GM18858 (cell line): ENCODE results near the gene ZNF317.

ENCODE experiments used
- ATAC-seq: cut with Tn5 transposase; IDR thresholded peaks from one replicate; pipeline ENCODE4 v1.9.1; 2021; ENCODE audit not compliant: unreplicated experiment

ZNF317 gene

GRCh38 chr19:9140159-9140874 is at the start of gene ZNF317:
Gene ZNF317, plus strand, starts transcription at chr19:9140397. Its CDS starts 15,620 bp downstream, at chr19:9156017.
- peak; percentile 60 for ATAC-seq

GRCh38 chr19:9107375-9107774 is 32.8 kb upstream of the ZNF317 start, which contains the start of gene OR7G2:
Gene OR7G2, minus strand, starts transcription at chr19:9107475. Its CDS starts 4,232 bp downstream, at chr19:9103243.
- ATAC-seq = no peak

DNA sequence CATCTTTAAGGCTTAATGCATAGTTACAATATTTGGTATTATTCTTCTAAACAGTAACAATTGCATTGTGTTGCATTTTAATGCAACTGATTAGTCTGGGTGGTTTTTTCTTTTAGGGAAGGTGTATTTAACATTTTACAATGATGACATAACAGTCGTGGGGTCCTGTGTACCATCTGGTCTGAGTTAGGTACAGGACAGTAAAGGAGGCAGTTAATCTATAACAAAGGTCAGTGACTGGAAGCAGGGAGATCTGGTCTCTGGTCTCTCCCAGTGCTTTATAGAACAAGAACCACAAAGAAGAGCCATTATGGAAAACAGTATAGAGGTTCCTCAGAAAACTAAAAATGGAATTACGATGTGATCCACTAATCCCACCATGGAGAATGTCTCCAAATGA is 30.2 kb upstream of the ZNF317 start:
- no peak for ATAC-seq

GRCh38 chr19:9115307-9115813 is 24.8 kb upstream of the ZNF317 start, which contains the start of gene OR7G1:
Gene OR7G1, minus strand, starts transcription at chr19:9115763. Its CDS starts 0 bp downstream, at chr19:9115763.
- ATAC-seq = no peak

- ATAC-seq = no peak
Observed at GRCh38 chr19:9116547-9116946, 23.6 kb upstream of the ZNF317 start.

- no peak for ATAC-seq
Observed at GRCh38 chr19:9126900-9127405, 13.2 kb upstream of the ZNF317 start, which contains the start of gene OR7G3. Gene OR7G3, minus strand, starts transcription at chr19:9126950. Its CDS starts 0 bp downstream, at chr19:9126950.

DNA sequence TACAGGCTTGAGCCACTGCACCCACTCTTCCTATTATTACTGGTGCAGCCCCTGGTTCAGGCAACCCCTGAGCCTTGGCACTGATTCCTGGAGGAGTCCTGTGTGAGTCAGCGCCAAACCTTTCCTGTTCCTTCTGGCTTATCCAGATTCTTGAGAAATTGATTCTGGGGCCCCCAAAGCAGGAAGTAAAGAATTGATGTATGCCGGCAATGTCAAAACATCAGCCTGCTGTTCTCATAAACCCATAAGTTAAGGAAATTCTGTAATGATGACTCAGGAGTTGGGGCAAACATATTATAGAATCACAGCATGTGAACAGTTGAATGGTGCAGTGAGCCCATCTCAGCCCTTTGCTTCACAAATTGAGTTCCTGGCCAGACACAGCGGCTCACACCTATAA is 12.0 kb upstream of the ZNF317 start:
- no peak for ATAC-seq

- no peak for ATAC-seq
Observed at GRCh38 chr19:9130965-9131364, 9.2 kb upstream of the ZNF317 start.

DNA sequence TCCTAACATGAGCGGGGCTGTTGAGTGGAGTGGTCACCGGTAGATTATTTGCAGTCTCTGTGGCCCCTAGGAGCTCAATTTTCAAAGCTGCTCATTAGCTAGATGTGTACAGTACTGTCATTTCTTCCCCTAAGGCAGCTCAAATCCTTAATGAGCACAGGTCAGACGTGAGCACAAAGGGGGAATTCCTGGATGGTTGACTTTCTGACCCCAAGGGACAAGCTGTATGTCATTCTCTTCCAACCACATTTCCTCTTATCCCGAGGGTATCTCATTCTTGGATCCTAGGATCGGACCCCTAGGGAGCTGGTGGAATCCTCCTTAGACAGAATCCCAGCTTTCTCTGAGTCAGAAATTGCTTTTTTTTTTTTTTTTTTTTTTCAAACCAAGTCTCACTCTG is 7.8 kb upstream of the ZNF317 start:
- no peak for ATAC-seq

GRCh38 chr19:9139609-9140158 is 513 bp upstream of the ZNF317 start:
- peak; percentile 15 for ATAC-seq

DNA sequence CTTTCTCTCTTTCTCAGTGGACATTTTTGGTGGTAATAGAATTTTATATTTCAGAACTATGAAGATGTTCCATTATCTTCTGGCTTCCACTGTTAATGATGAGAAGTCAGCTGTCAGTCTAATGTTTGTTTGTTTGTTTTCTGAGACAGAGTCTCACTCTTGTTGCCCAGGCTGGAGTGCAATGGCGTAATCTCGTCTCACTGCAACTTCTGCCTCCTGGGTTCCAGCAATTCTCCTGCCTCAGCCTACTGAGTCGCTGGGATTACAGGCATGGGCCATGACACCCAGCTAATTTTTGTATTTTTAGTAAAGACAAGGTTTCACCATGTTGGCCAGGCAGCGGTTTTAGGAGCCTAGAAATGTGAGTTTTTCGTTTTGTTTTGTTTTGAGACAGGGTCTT is 4.7 kb downstream of the ZNF317 start:
- no peak for ATAC-seq

DNA sequence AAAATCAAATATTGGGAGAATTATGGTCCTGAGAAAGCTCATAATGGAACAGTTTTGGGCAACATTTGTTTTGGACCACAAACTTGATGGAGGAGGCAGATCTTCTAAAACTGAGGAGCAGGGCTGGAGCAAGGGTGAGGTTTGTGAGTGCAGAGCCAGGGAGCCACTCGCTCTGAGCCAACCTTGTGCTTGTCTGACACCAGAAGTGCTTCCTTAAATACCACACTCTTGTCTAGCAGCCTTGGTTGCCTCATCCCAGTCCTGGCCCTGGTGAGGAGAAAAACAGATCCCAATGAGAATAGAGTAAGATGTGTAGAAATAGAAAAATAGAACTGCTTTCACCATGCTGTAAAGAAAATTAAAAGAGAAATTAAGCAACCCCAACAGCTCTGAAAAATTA is 6.7 kb downstream of the ZNF317 start:
- ATAC-seq = no peak

GRCh38 chr19:9148697-9149096 is 8.5 kb downstream of the ZNF317 start:
- ATAC-seq = no peak

DNA sequence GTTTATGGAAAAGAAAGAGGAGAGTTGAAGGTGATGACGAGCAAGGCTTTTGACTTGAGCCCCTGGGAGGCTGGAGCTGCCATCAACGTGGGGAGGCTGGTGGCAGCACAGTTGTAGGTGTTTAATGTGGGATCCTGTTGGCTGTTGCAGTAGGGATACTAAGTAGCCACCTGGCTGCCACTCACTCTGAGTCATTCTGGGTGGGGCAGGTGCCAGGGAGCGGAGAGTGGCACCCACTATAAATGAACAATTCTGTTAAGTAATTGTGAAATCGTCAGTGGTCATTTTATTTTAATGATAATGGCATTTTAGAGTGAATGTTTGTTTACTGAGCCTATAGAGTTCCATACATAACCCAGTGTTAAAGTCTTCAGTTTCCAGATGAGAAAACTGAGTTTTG is 9.8 kb downstream of the ZNF317 start:
- no peak for ATAC-seq

GRCh38 chr19:9150650-9151049 is 10.5 kb downstream of the ZNF317 start:
- no peak for ATAC-seq

- ATAC-seq = no peak
Observed at GRCh38 chr19:9151367-9151766, 11.2 kb downstream of the ZNF317 start.

DNA sequence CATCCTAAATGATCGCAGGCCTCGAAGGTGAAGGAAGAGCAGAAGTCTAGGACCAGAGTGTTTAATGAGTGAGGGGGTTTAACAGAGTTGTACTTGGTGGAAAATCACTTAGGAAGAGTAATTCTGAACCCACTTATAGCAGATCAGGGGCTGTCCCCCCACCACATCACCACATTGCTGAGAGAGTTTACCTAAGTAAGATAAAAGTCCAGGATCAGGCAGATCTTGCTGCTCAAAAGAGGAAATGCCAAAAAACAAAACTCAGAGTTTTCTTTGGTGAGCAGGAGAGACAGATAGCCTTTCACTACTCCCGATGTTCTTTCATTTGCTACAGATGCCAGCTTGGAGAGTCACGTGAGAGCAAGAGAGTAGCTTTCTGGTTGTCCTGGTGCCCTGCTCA is 15.4 kb downstream of the ZNF317 start:
- no peak for ATAC-seq

GRCh38 chr19:9156304-9156703 is 16.1 kb downstream of the ZNF317 start:
- ATAC-seq = no peak

- no peak for ATAC-seq
Observed at GRCh38 chr19:9159891-9160290, 19.7 kb downstream of the ZNF317 start.

GRCh38 chr19:9161427-9161826 is 21.2 kb downstream of the ZNF317 start:
- ATAC-seq = no peak

GRCh38 chr19:9165261-9165660 is 25.1 kb downstream of the ZNF317 start:
- ATAC-seq = no peak

DNA sequence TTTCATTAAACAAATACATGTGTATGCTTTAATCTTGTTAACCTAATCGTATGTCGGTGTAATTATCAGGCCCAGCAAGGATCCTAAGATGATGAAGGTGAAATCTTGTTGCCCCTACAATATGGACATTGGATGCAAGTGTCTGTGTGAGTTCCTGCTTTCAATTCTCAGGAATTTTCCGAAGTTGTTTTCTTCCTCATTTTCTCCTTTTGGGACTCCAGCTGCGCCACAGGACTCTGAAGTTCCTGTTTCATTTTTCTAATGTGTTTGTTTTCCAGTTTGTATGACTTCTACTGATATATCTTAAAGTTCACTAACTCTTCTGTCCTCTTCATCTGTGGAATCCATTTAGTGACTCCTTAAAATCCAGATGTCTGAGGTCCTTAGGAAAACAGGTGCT is 26.6 kb downstream of the ZNF317 start:
- ATAC-seq = no peak
